Fibroblast of lung (primary cell): ENCODE data around the gene STXBP6.

ENCODE experiments used
- EZH2 ChIP-seq: IDR thresholded peaks from 2 replicates; pipeline ENCODE4 v1.5.1; 2012; ENCODE audit warnings: low read length, control low read depth, mild to moderate bottlenecking; ENCODE audit errors: missing control alignments
- TF ChIP-seq, protein P1 (sequence below), 2 donors: IDR thresholded peaks in 1 of 2; conservative IDR thresholded peaks in 1 of 2; 1 replicate in 1 of 2; 2 replicates in 1 of 2; pipeline ENCODE4 v1.5.1; 2011 to 2012; ENCODE audit warnings: low read length in 2 of 2, control low read depth in 1 of 2, inconsistent platforms in 1 of 2, low read depth in 1 of 2, mild to moderate bottlenecking in 1 of 2

DNA sequence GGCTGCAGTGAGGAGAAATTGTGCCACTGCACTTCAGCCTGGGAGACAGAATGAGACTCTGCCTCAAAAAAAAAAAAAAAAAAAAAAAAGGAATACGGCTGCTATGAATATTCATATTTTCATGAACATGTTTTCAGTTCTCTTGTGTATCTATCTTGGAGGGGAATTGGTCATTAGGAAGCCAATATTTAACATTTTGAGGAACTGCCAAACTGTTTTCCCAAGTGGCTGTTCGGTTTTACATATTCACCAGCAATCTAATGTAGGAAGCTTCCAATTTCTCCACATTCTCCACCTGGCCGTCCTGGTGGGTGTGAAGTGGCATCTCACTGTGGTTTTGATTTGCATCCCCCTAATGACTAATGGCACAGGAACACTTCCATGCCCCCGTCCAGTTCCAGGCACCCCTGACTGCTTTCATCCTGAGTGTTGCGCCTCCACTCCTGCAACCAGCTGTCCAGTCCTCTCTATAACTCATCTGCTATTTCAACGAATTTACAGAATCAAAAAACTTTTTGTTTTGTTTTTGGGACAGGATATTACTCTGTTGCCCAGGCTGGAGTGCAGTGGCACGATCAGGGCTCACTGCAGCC lies 5.7 kb downstream of the STXBP6 start:
- TF ChIP-seq, protein P1, sequence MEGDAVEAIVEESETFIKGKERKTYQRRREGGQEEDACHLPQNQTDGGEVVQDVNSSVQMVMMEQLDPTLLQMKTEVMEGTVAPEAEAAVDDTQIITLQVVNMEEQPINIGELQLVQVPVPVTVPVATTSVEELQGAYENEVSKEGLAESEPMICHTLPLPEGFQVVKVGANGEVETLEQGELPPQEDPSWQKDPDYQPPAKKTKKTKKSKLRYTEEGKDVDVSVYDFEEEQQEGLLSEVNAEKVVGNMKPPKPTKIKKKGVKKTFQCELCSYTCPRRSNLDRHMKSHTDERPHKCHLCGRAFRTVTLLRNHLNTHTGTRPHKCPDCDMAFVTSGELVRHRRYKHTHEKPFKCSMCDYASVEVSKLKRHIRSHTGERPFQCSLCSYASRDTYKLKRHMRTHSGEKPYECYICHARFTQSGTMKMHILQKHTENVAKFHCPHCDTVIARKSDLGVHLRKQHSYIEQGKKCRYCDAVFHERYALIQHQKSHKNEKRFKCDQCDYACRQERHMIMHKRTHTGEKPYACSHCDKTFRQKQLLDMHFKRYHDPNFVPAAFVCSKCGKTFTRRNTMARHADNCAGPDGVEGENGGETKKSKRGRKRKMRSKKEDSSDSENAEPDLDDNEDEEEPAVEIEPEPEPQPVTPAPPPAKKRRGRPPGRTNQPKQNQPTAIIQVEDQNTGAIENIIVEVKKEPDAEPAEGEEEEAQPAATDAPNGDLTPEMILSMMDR (conservative IDR thresholded peaks at IDR 0.05 in 1 of 2, IDR thresholded peaks at IDR 0.05 in 1 of 2; ENCODE audit: low read depth in 1 of 2, low read length in 2 of 2) = no peak
- TF ChIP-seq EZH2 = no peak
